H9 (cell line): ENCODE data around the gene ARHGEF25. TPM values are rescaled to one million over a fixed set of nuclear protein-coding genes. Genes with fewer than 3 reads are reported as not detected.

Source experiments
- DNase-seq: peaks from one replicate; pipeline ENCODE4 v3.0.0-alpha.2; 2017
- H2AFZ ChIP-seq: one replicate; pipeline ENCODE4 v1.6.1; 2013; ENCODE audit warnings: mild to moderate bottlenecking, low read length, control low read depth, moderate library complexity
- H2AK5ac ChIP-seq: 2 replicates; pipeline ENCODE4 v1.6.1; 2013; ENCODE audit warnings: low read length, control low read depth, mixed read lengths; ENCODE audit not compliant: insufficient read length
- H2BK120ac ChIP-seq: one replicate; pipeline ENCODE4 v1.6.1; 2013; ENCODE audit warnings: low read depth, mild to moderate bottlenecking, low read length, control low read depth, inconsistent platforms; ENCODE audit not compliant: poor library complexity, severe bottlenecking
- H2BK12ac ChIP-seq: 2 replicates; pipeline ENCODE4 v1.6.1; 2013; ENCODE audit warnings: low read length, control low read depth, mixed read lengths, low read depth; ENCODE audit not compliant: insufficient read length
- H2BK15ac ChIP-seq: 2 replicates; pipeline ENCODE4 v1.6.1; 2013; ENCODE audit warnings: low read depth, low read length, control low read depth
- H2BK20ac ChIP-seq: one replicate; pipeline ENCODE4 v1.6.1; 2013; ENCODE audit warnings: low read depth, mild to moderate bottlenecking, low read length, control low read depth, inconsistent platforms; ENCODE audit not compliant: poor library complexity, severe bottlenecking
- H2BK5ac ChIP-seq: 2 replicates; pipeline ENCODE4 v1.6.1; 2013; ENCODE audit warnings: low read length, control low read depth, mixed read lengths; ENCODE audit not compliant: insufficient read length
- H3K14ac ChIP-seq: 2 replicates; pipeline ENCODE4 v1.6.1; 2013; ENCODE audit warnings: low read length, control low read depth; ENCODE audit not compliant: insufficient read depth
- H3K18ac ChIP-seq: 2 replicates; pipeline ENCODE4 v1.6.1; 2013; ENCODE audit warnings: low read depth, mild to moderate bottlenecking, mixed read lengths, low read length, control low read depth; ENCODE audit not compliant: insufficient read length
- H3K23ac ChIP-seq: 2 replicates; pipeline ENCODE4 v1.6.1; 2013; ENCODE audit warnings: low read length, control low read depth, mixed read lengths, low read depth; ENCODE audit not compliant: insufficient read length
- H3K23me2 ChIP-seq: 2 replicates; pipeline ENCODE4 v1.6.1; 2013; ENCODE audit warnings: low read depth, mild to moderate bottlenecking, mixed read lengths, low read length, control low read depth; ENCODE audit not compliant: insufficient read length, poor library complexity, severe bottlenecking
- H3K27ac ChIP-seq: 2 replicates; pipeline ENCODE4 v1.5.1; 2013; ENCODE audit warnings: low read length, control low read depth, mixed read lengths, low read depth; ENCODE audit not compliant: insufficient read length
- H3K27me3 ChIP-seq: 2 replicates; pipeline ENCODE4 v1.6.1; 2013; ENCODE audit warnings: low read length, control low read depth, inconsistent platforms; ENCODE audit not compliant: insufficient read depth
- H3K4ac ChIP-seq: 2 replicates; pipeline ENCODE4 v1.6.1; 2013; ENCODE audit warnings: low read depth, mild to moderate bottlenecking, control low read depth, inconsistent platforms, low read length, moderate library complexity
- H3K4me1 ChIP-seq: 2 replicates; pipeline ENCODE4 v1.6.1; 2013; ENCODE audit warnings: low read length, control low read depth, inconsistent platforms; ENCODE audit not compliant: insufficient read depth
- H3K4me2 ChIP-seq: 2 replicates; pipeline ENCODE4 v1.6.1; 2013; ENCODE audit warnings: low read length, control low read depth, mixed read lengths; ENCODE audit not compliant: insufficient read length, insufficient read depth
- H3K56ac ChIP-seq: 2 replicates; pipeline ENCODE4 v1.6.1; 2013; ENCODE audit warnings: low read depth, mild to moderate bottlenecking, mixed read lengths, low read length, control low read depth; ENCODE audit not compliant: insufficient read length
- H3K79me1 ChIP-seq: 2 replicates; pipeline ENCODE4 v1.6.1; 2013; ENCODE audit warnings: low read depth, mild to moderate bottlenecking, moderate library complexity, low read length, control low read depth, inconsistent platforms; ENCODE audit not compliant: insufficient read depth, poor library complexity, severe bottlenecking
- H3K79me2 ChIP-seq: 2 replicates; pipeline ENCODE4 v1.6.1; 2013; ENCODE audit warnings: low read length, control low read depth, inconsistent platforms; ENCODE audit not compliant: insufficient read depth
- H3K9ac ChIP-seq: 2 replicates; pipeline ENCODE4 v1.6.1; 2013; ENCODE audit warnings: low read length, control low read depth, mixed read lengths; ENCODE audit not compliant: insufficient read length; ENCODE audit errors: extremely low read depth
- H3K9me3 ChIP-seq: one replicate; pipeline ENCODE4 v1.6.1; 2013; ENCODE audit warnings: low read depth, low read length, inconsistent platforms; ENCODE audit not compliant: control insufficient read depth
- H3T11ph ChIP-seq: one replicate; pipeline ENCODE4 v1.6.1; 2013; ENCODE audit warnings: mild to moderate bottlenecking, low read length, control low read depth, inconsistent platforms
- H4K20me1 ChIP-seq: one replicate; pipeline ENCODE4 v1.6.1; 2013; ENCODE audit not compliant: control insufficient read depth, insufficient read length, insufficient read depth
- H4K5ac ChIP-seq: 2 replicates; pipeline ENCODE4 v1.6.1; 2013; ENCODE audit warnings: low read depth, mild to moderate bottlenecking, mixed read lengths, low read length, control low read depth; ENCODE audit not compliant: insufficient read length
- H4K8ac ChIP-seq: replicated peaks from 2 replicates; pipeline ENCODE4 v1.6.1; 2013; ENCODE audit warnings: low read length, control low read depth, mixed read lengths, low read depth; ENCODE audit not compliant: insufficient read length
- H4K91ac ChIP-seq: 2 replicates; pipeline ENCODE4 v1.6.1; 2013; ENCODE audit warnings: low read depth, mild to moderate bottlenecking, moderate library complexity, mixed read lengths, low read length, control low read depth; ENCODE audit not compliant: insufficient read length
- H3K27ac Mint-ChIP-seq, 3 experiments: 2 replicates in 2 of 3; 3 replicates in 1 of 3; pipeline ENCODE4 v1.8.0; 2020 to 2021; ENCODE audit warnings: mixed read lengths in 3 of 3, mild to moderate bottlenecking in 1 of 3, moderate library complexity in 1 of 3
- H3K27me3 Mint-ChIP-seq: 2 replicates; pipeline ENCODE4 v1.8.0; 2021; ENCODE audit warnings: low read depth, mild to moderate bottlenecking, moderate library complexity, mixed read lengths
- H3K36me3 Mint-ChIP-seq, 3 experiments: 2 replicates in 2 of 3; 3 replicates in 1 of 3; pipeline ENCODE4 v1.8.0; 2020 to 2021; ENCODE audit warnings: low read depth in 3 of 3, mixed read lengths in 3 of 3; ENCODE audit not compliant: insufficient read depth in 1 of 3
- H3K4me1 Mint-ChIP-seq, 2 experiments: 2 replicates each; pipeline ENCODE4 v1.8.0; 2020; ENCODE audit warnings: mixed read lengths in 2 of 2
- H3K4me3 Mint-ChIP-seq, 2 experiments: 2 replicates in 1 of 2; 3 replicates in 1 of 2; pipeline ENCODE4 v1.8.0; 2020 to 2021; ENCODE audit warnings: mild to moderate bottlenecking in 2 of 2, mixed read lengths in 2 of 2, moderate library complexity in 1 of 2
- H3K9me3 Mint-ChIP-seq, 2 experiments: 2 replicates in 1 of 2; 3 replicates in 1 of 2; pipeline ENCODE4 v1.8.0; 2020; ENCODE audit warnings: mild to moderate bottlenecking in 2 of 2, mixed read lengths in 2 of 2, moderate library complexity in 1 of 2
- CTCF ChIP-seq: fragments of 200-600 bp; sonication (generic); conservative IDR thresholded peaks from 3 replicates; pipeline ENCODE4 v1.8.0; 2021; ENCODE audit warnings: antibody characterized with exemption, mild to moderate bottlenecking
- WGBS: extraction: QIAGEN DNeasy Blood & Tissue Kit; methylation state at CpG from one replicate; pipeline ENCODE4 v1.1.7; 2013; ENCODE audit warnings: missing lambda C conversion rate, low lambda C conversion rate, mixed read lengths; ENCODE audit not compliant: insufficient read length; ENCODE audit errors: extremely low coverage; 5-methylcytosine and 5-hydroxymethylcytosine counted together
- total RNA-seq: library from RNA; stranded (reverse); gene quantifications from 2 replicates; pipeline ENCODE4 v1.2.1, GENCODE V29; 2021

ARHGEF25 gene
- total RNA-seq, 1 experiment from 2014 or later, result 22.6 TPM

- H3K23ac ChIP-seq, result no peak overlapping the region
- no peak overlapping the region for H2BK120ac ChIP-seq
- no peak overlapping the region for H3K14ac ChIP-seq
- H3K18ac ChIP-seq, result no peak overlapping the region
- H3K23me2 ChIP-seq, result peaks cover 19% of the 10 kb centered on the region
- no peak overlapping the region for H2AFZ ChIP-seq
- no peak overlapping the region for H3K4me2 ChIP-seq
- no peaks in the 10 kb centered on the region for H3K4me1 ChIP-seq
- H3K9me3 ChIP-seq, result no peaks in the 10 kb centered on the region
- H3K27me3 ChIP-seq, result peaks cover 95% of the 10 kb centered on the region
- H3K4me3 Mint-ChIP-seq, result no peak overlapping the region
- H3K79me2 ChIP-seq, result no peaks in the 10 kb centered on the region
- no peak overlapping the region for H3K27ac Mint-ChIP-seq
- H4K91ac ChIP-seq, result no peak overlapping the region
- H4K5ac ChIP-seq, result no peak overlapping the region
- no peak overlapping the region for H3K27ac ChIP-seq
- H3K4me1 Mint-ChIP-seq, result peaks cover 26 to 47% of the 10 kb centered on the region in 2 experiments
- H3K56ac ChIP-seq, result no peak overlapping the region
- no peak overlapping the region for H2AK5ac ChIP-seq
- H3K36me3 Mint-ChIP-seq, result no peaks in the 10 kb centered on the region; a peak in 3 of 7 replicates
- peaks cover 97% of the 10 kb centered on the region for H3K27me3 Mint-ChIP-seq
- peaks cover 0 to 5% of the 10 kb centered on the region in 2 experiments; a peak in 3 of 5 replicates for H3K9me3 Mint-ChIP-seq
- no peak overlapping the region for H3K9ac ChIP-seq
- no peak overlapping the region for H2BK12ac ChIP-seq
- H3K79me1 ChIP-seq, result no peaks in the 10 kb centered on the region
- no peak for DNase-seq
- no peak overlapping the region for H4K8ac ChIP-seq
- TF ChIP-seq CTCF, result no peak
- no peaks in the 10 kb centered on the region for H4K20me1 ChIP-seq
- no peak overlapping the region for H3T11ph ChIP-seq
- WGBS, result no CpG with 5 or more reads among the region's 5 CpGs
- H3K4ac ChIP-seq, result no peak overlapping the region
- H2BK20ac ChIP-seq, result no peak overlapping the region
- H2BK5ac ChIP-seq, result no peak overlapping the region
- H2BK15ac ChIP-seq, result no peak overlapping the region
Observed at GRCh38 chr12:57623811-57624390, 12.7 kb downstream of the ARHGEF25 start.
